Effector memory CD4-positive, alpha-beta T cell (primary cell): ENCODE results near the gene TBC1D5.

ENCODE experiments used
- DNase-seq, 3 donors: peaks; one replicate each; pipeline ENCODE4 v3.0.0-alpha.2; 2020
- H3K27ac ChIP-seq: 2 replicates; pipeline ENCODE4 v1.7.0; 2013; ENCODE audit warnings: mild to moderate bottlenecking, low read length, moderate library complexity; ENCODE audit not compliant: insufficient read depth, poor library complexity, severe bottlenecking
- H3K27me3 ChIP-seq: replicated peaks from 2 replicates; pipeline ENCODE4 v1.7.0; 2013; ENCODE audit warnings: mild to moderate bottlenecking, low read length; ENCODE audit not compliant: insufficient read depth, control insufficient read depth, poor library complexity, severe bottlenecking
- H3K36me3 ChIP-seq: 2 replicates; pipeline ENCODE4 v1.7.0; 2013; ENCODE audit warnings: mild to moderate bottlenecking, low read length, moderate library complexity; ENCODE audit not compliant: control insufficient read depth, insufficient read depth
- H3K4me1 ChIP-seq: 2 replicates; pipeline ENCODE4 v1.7.0; 2013; ENCODE audit warnings: low read length, mild to moderate bottlenecking; ENCODE audit not compliant: control insufficient read depth, insufficient read depth, poor library complexity, severe bottlenecking
- H3K4me3 ChIP-seq: 2 replicates; pipeline ENCODE4 v1.7.0; 2013; ENCODE audit warnings: low read length, low read depth, mild to moderate bottlenecking; ENCODE audit not compliant: insufficient read depth, poor library complexity, severe bottlenecking
- H3K9me3 ChIP-seq: 2 replicates; pipeline ENCODE4 v1.7.0; 2013; ENCODE audit warnings: mild to moderate bottlenecking, low read length, moderate library complexity; ENCODE audit not compliant: control insufficient read depth

TBC1D5 gene

DNA sequence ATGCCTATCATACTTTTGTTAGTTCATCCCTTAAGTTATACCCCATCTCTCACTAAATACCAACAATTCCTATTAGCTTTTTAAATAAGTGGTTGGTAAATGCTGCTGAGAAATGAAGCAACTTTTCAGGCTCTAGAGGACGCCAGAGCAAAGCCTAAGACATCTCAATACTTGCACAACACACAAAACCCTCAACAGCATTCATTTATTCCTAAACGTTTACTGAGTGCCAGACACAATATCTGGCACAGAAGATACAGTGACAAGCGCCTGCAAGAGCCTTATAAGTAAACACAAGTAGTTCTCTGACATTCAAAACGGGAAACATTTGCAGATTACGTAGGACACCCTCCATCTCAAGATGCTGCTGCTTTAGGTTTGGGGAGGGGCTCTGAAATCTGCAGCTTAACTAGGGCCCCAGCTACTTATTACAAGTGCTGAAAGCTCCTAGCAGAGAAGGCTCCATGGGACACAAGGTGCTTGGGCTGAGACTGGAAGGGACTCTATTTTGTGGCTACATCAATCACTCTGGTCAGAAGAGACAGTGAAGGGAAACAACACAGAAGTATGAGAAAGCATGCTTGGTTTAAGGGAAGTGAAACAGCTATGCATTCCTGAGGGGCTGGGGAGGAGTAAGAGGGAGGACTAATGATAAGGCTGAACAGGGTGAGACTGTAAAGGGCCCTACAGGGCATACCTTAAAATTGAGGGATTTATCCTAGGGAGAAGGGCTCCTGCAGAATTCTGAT, 546.4 kb downstream of the TBC1D5 start:
- Histone ChIP-seq H3K4me3 (no peak overlapping the region), H3K27ac (no peak overlapping the region), H3K4me1 (no peaks in the 10 kb centered on the region), H3K9me3 (no peaks in the 10 kb centered on the region), H3K27me3 (no peaks in the 10 kb centered on the region), H3K36me3 (no peaks in the 10 kb centered on the region)
- DNase-seq: no peak

- H3K4me1 ChIP-seq: no peaks in the 10 kb centered on the region
- H3K36me3 ChIP-seq: no peaks in the 10 kb centered on the region
- no peaks in the 10 kb centered on the region for H3K27me3 ChIP-seq
- H3K4me3 ChIP-seq: no peak overlapping the region
- H3K9me3 ChIP-seq: no peaks in the 10 kb centered on the region
- DNase-seq: no peak
- H3K27ac ChIP-seq: no peak overlapping the region
Measured at GRCh38 chr3:17195192-17195611, 547.2 kb downstream of the TBC1D5 start.

- no peaks in the 10 kb centered on the region for H3K4me1 ChIP-seq
- H3K27me3 ChIP-seq: no peaks in the 10 kb centered on the region
- H3K4me3 ChIP-seq: no peak overlapping the region
- no peaks in the 10 kb centered on the region for H3K9me3 ChIP-seq
- H3K36me3 ChIP-seq: no peaks in the 10 kb centered on the region
- H3K27ac ChIP-seq: no peak overlapping the region
- no peak for DNase-seq
Measured at GRCh38 chr3:17194116-17194515, 548.3 kb downstream of the TBC1D5 start.

DNA sequence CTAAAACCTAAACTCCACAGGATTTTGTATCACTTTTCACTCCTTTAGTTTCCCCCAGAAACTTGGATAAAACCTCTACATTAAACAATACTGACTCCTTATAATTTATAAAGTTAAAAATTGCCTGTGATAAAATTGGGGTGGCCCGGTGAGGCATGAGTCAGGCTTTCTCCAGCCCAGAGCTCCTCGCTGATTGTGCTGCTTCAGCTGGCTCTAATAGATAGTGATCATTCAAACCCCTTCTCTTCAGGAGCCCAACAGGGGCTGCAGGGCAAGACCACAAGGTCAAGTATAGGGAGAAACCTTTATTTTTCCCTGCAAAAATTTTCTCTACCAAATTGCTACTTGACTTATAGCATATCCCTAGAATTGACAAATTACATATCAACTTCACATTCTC, 549.4 kb downstream of the TBC1D5 start:
- Histone ChIP-seq H3K36me3 (no peaks in the 10 kb centered on the region), H3K4me3 (no peak overlapping the region)

DNA sequence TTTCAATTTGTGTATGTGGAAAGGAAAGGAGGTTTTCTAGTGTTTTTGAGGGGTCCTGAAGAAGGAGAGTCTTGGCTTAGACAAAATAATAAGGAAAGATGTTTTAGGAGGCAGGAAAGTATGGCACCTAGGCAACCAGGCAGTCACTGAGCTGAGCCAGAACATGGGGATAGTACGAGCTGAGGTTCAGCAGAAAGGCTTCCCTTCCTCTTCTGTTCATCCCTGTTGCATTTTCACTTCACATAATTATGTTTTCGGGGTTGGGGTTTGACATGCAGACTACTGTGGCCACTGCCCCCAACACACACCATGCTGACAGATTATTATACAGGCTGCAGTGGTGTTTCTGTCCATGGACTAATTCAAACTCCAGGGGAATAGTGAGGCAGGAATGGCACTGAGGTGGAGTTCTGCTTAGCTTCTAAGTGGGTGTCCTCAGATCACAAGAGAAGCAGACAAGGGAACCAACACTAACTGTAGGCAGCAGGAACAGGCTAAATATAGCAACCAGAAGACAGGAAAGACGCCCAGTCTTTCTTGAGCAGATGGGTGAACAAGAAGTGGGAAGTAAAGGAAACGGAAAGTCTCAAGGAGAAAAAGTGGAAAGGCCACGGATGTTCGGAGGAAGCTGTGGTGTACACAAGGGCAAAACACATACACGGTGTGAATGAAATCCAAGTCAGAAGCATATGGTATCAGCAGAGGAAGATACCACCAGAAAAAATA, 551.9 kb downstream of the TBC1D5 start:
- Histone ChIP-seq H3K4me1 (no peaks in the 10 kb centered on the region), H3K9me3 (no peaks in the 10 kb centered on the region), H3K36me3 (no peaks in the 10 kb centered on the region), H3K27me3 (no peaks in the 10 kb centered on the region), H3K27ac (no peak overlapping the region), H3K4me3 (no peak overlapping the region)
- no peak for DNase-seq

More for the DNA sequence above, 549.4 kb downstream of the TBC1D5 start:
- Histone ChIP-seq H3K27me3 (no peaks in the 10 kb centered on the region), H3K27ac (no peak overlapping the region), H3K9me3 (no peaks in the 10 kb centered on the region), H3K4me1 (no peaks in the 10 kb centered on the region)
- DNase-seq: no peak

DNA sequence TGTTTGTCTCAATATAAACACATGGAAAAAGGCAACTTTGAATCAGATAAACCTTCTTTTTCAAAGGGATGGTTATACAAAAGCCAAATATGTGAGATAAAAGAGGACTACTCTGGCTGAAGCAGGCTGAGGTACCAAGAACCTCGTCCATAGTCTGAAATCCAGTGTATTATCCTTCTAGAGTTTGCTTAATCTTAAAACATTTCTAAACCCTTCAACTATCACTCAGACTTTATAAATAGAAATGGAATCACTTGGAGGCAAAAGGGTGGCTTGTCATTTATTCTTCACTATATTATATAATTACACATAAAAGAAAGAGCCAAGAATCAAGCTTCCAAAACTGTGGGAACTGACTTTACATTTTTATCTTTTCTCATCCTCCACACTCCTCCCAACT, 554.1 kb downstream of the TBC1D5 start:
- no peaks in the 10 kb centered on the region for H3K36me3 ChIP-seq
- no peaks in the 10 kb centered on the region for H3K27me3 ChIP-seq
- H3K4me3 ChIP-seq: no peak overlapping the region
- no peak for DNase-seq
- no peaks in the 10 kb centered on the region for H3K4me1 ChIP-seq
- H3K27ac ChIP-seq: no peak overlapping the region
- H3K9me3 ChIP-seq: no peaks in the 10 kb centered on the region

- no peak overlapping the region for H3K27ac ChIP-seq
- H3K27me3 ChIP-seq: no peaks in the 10 kb centered on the region
- H3K4me3 ChIP-seq: no peak overlapping the region
- H3K36me3 ChIP-seq: no peaks in the 10 kb centered on the region
- no peaks in the 10 kb centered on the region for H3K9me3 ChIP-seq
- no peak for DNase-seq
- H3K4me1 ChIP-seq: no peaks in the 10 kb centered on the region
Measured at GRCh38 chr3:17187589-17188184, 554.7 kb downstream of the TBC1D5 start.

- Histone ChIP-seq H3K27ac (no peak overlapping the region), H3K9me3 (no peaks in the 10 kb centered on the region), H3K4me1 (no peaks in the 10 kb centered on the region), H3K27me3 (no peaks in the 10 kb centered on the region), H3K4me3 (no peak overlapping the region), H3K36me3 (no peaks in the 10 kb centered on the region)
- no peak for DNase-seq
Measured at GRCh38 chr3:17183951-17184550, 558.4 kb downstream of the TBC1D5 start.

DNA sequence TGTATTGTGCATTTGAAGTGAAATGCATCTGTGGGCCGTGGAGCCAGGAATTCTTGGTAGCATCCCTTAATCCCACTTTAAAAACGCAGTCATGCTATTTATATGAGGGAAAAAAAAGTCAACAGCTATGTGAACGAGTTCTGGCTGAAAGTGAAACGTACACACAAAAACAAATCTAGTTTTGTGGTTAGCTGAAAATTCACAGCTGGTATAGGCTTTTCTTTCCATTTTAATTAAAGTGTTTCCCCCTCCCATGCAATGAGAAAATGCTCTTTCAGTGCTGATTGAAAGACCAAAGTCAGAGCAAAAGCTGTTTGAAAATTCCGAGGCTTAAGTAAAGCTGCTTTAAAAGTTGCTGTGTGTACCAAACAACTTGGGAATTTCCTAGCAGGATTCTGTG, 560.3 kb downstream of the TBC1D5 start:
- Histone ChIP-seq H3K4me3 (no peak overlapping the region), H3K36me3 (peaks cover 3% of the 10 kb centered on the region), H3K4me1 (no peaks in the 10 kb centered on the region), H3K9me3 (no peaks in the 10 kb centered on the region), H3K27ac (no peak overlapping the region), H3K27me3 (no peaks in the 10 kb centered on the region)
- DNase-seq: no peak
